Skeletal muscle tissue (tissue), 5 donors: ENCODE results near the gene ZNF207. TPM values are rescaled to one million over a fixed set of nuclear protein-coding genes. Genes with fewer than 3 reads are reported as not detected.
"Not testable (repeated sequence)": the region's sequence is repeated elsewhere in the genome, so short reads cannot be mapped to it uniquely, and the experiment has no call there.

Source experiments
- H3K27ac ChIP-seq: one replicate; pipeline ENCODE4 v1.7.0; 2013; ENCODE audit warnings: mild to moderate bottlenecking, low read depth, low read length, inconsistent platforms
- H3K27me3 ChIP-seq, 3 donors: one replicate each; pipeline ENCODE4 v1.7.0; 2013; ENCODE audit warnings: low read length in 3 of 3; ENCODE audit not compliant: control insufficient read depth in 3 of 3, insufficient read depth in 3 of 3
- H3K36me3 ChIP-seq, 3 donors: one replicate each; pipeline ENCODE4 v1.7.0; 2013; ENCODE audit warnings: low read length in 3 of 3; ENCODE audit not compliant: control insufficient read depth in 3 of 3, insufficient read depth in 3 of 3
- H3K4me1 ChIP-seq, 3 donors: one replicate each; pipeline ENCODE4 v1.7.0; 2013; ENCODE audit warnings: low read length in 3 of 3, mild to moderate bottlenecking in 3 of 3; ENCODE audit not compliant: control insufficient read depth in 3 of 3, insufficient read depth in 3 of 3
- H3K4me3 ChIP-seq, 3 donors: one replicate each; pipeline ENCODE4 v1.7.0; 2013; ENCODE audit warnings: low read length in 3 of 3
- H3K9ac ChIP-seq, 3 donors: one replicate each; pipeline ENCODE4 v1.7.0; 2013; ENCODE audit warnings: low read length in 3 of 3, mild to moderate bottlenecking in 3 of 3, moderate library complexity in 2 of 3, low read depth in 1 of 3
- H3K9me3 ChIP-seq, 3 donors: one replicate each; pipeline ENCODE4 v1.7.0; 2013; ENCODE audit warnings: low read length in 3 of 3; ENCODE audit not compliant: control insufficient read depth in 3 of 3
- small RNA-seq: library from RNA; depleted of rRNA; stranded (forward); fragments of <200 nt; gene quantifications from one replicate; pipeline ENCODE3, GENCODE V24; 2014
- total RNA-seq: library from RNA; depleted of rRNA; stranded (reverse); fragments of >200 nt; gene quantifications from one replicate; pipeline ENCODE4 v1.2.3, GENCODE V29; 2014
- donor health status: Osteomylitis.

Gene ZNF207
- total RNA-seq, 1 donor from 2014 or later = 78.3 TPM

- H3K27me3 ChIP-seq, H3K9ac ChIP-seq, H3K4me1 ChIP-seq, H3K9me3 ChIP-seq, H3K27ac ChIP-seq, H3K4me3 ChIP-seq: not testable (repeated sequence)
- H3K36me3 ChIP-seq = peaks cover 3 to 18% (median 10%) of the 10 kb centered on the region in 3 donors
Observed at GRCh38 chr17:32410085-32410484, 60.1 kb downstream of the ZNF207 start.

GRCh38 chr17:32426894-32427293 is 76.9 kb downstream of the ZNF207 start:
- Histone ChIP-seq H3K4me3 (no peak overlapping the region), H3K4me1 (no peaks in the 10 kb centered on the region), H3K27me3 (no peaks in the 10 kb centered on the region), H3K9me3 (peaks cover 0 to 7% (median 3%) of the 10 kb centered on the region in 3 donors), H3K9ac (no peak overlapping the region), H3K27ac (no peak overlapping the region), H3K36me3 (peaks cover 6 to 8% (median 6%) of the 10 kb centered on the region in 3 donors)

GRCh38 chr17:32429598-32429997 is 79.6 kb downstream of the ZNF207 start:
- H3K27me3 ChIP-seq = no peaks in the 10 kb centered on the region
- no peak overlapping the region for H3K9ac ChIP-seq
- H3K9me3 ChIP-seq = peaks cover 0 to 7% (median 3%) of the 10 kb centered on the region in 3 donors
- H3K36me3 ChIP-seq = peaks cover 6 to 8% (median 6%) of the 10 kb centered on the region in 3 donors
- no peak overlapping the region for H3K27ac ChIP-seq
- no peaks in the 10 kb centered on the region for H3K4me1 ChIP-seq
- H3K4me3 ChIP-seq = no peak overlapping the region

Small RNAs within 50 kb of the gene (small RNA-seq; reads per million reads assigned to genes)
- not detected for gene AC005899.6

Other genes starting within 250 kb of the ZNF207 start
- gene RHOT1, start 207.7 kb upstream of the ZNF207 start, total RNA-seq = 51.1 TPM
- 1.0 TPM for gene RHBDL3, start 84.3 kb upstream of the ZNF207 start, total RNA-seq
- 20.4 TPM for gene C17orf75, start 8.0 kb upstream of the ZNF207 start, total RNA-seq
- 73.1 TPM for gene PSMD11, start 94.4 kb downstream of the ZNF207 start, total RNA-seq
- gene CDK5R1, start 136.8 kb downstream of the ZNF207 start, total RNA-seq = 6.3 TPM